ENCODE measurements around the gene MYO9B.
"Not testable (repeated sequence)": the region's sequence is repeated elsewhere in the genome, so short reads cannot be mapped to it uniquely, and the experiment has no call there.

The MYO9B gene

GRCh38 chr19:17121736-17122293 lies 46.2 kb downstream of the MYO9B start:
- no peak for DNase-seq

DNA sequence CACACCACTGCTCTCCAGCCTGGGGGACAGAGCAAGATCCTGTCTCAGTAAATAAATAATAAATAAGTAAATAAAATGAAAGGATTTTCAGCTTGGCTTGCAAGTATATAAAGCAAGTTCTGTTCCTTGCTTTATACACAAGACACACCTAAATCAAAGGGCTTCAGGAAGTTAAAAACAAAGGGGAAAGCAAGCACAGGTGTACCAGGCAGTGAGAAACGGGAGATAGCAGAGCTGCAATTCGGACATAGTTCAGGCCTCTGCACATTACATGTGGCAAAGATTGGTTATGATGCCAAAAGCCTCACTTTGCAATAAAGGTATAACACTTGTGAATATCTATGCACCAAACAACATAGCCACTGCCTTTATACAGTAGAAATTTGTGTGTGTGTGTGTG lies 47.5 kb downstream of the MYO9B start:
- no peak for DNase-seq

GRCh38 chr19:17124025-17124424 lies 48.4 kb downstream of the MYO9B start:
- no peak for DNase-seq

- DNase-seq = peak; percentile 40
These were observed 49.6 kb downstream of the MYO9B start for GRCh38 chr19:17125062-17125727.

DNA sequence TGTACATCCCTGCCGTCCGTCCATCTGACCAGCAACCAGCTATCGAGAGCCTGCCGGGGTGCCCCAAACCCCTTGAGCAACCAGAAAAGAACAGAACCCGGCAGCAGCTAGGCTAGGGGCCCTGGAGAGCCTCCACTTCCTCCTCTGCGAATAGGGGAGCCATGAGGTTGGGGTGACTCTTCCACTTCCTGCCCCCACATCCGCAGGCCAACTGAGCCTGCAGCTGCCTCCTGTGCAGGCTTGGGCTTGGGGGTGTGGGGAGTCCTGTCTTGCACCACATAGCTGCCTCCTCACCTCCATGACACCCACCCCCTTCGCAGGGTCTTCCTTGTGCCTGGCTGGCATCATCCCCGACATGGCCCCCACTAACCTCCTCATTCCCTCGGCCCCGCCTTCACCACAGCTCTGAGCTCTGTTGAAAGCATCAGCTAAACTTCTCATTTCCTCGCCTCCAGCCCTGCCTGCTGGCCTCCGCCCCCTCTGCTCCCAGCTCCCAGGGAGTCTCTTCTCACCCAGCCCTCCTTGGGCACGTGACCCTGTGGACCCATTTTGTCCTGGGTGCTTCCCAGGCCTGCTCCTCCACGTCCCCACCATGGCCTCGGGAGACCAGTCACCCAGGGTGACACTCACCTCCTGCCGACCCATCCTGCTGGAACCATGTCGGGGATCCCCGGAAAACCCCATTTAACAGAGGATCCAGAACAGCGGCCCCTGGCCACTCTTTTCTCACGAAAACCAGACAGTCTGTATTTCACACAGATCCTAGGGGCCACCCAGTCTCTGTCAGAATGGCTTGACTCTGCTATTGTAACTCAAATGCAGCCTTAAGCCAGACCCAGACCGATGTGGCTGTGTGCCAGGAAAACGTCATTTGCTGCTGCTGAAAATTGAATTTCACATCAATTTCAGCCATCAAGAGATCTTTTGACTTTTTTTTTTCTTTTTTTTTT lies 50.4 kb downstream of the MYO9B start:
- DNase-seq = peak; percentile 85

- no peak for DNase-seq
These were observed 52.1 kb downstream of the MYO9B start for GRCh38 chr19:17127671-17128070.

- DNase-seq = no peak
These were observed 52.8 kb downstream of the MYO9B start for GRCh38 chr19:17128403-17128802.

GRCh38 chr19:17128820-17129219 lies 53.2 kb downstream of the MYO9B start:
- no peak for DNase-seq

- DNase-seq = no peak
These were observed 53.8 kb downstream of the MYO9B start for GRCh38 chr19:17129377-17129776.

GRCh38 chr19:17135001-17135853 lies 59.6 kb downstream of the MYO9B start:
- peak; percentile 51 for DNase-seq

GRCh38 chr19:17136021-17136420 lies 60.4 kb downstream of the MYO9B start:
- no peak for DNase-seq

GRCh38 chr19:17136617-17137016 lies 61.0 kb downstream of the MYO9B start:
- DNase-seq = no peak

DNA sequence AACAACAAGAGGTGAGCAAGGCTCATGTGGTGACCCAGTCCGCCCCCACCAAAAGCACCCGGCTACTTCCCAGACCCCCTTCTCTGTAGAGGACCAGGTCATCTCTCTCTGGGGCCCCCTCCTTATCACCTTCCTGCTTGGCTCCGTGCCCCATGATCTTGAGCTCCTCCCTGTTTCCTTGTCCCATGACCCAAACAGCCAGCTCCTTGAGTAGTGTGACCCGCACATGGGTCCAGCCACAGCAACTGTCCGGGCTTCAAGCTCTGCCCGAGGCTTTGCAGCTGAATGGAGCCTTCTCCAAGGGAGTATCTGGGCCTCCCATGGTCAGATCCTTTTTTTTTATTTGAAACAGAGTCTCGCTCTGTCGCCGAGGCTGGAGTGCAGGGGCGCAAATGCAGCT lies 61.8 kb downstream of the MYO9B start:
- no peak for DNase-seq

DNA sequence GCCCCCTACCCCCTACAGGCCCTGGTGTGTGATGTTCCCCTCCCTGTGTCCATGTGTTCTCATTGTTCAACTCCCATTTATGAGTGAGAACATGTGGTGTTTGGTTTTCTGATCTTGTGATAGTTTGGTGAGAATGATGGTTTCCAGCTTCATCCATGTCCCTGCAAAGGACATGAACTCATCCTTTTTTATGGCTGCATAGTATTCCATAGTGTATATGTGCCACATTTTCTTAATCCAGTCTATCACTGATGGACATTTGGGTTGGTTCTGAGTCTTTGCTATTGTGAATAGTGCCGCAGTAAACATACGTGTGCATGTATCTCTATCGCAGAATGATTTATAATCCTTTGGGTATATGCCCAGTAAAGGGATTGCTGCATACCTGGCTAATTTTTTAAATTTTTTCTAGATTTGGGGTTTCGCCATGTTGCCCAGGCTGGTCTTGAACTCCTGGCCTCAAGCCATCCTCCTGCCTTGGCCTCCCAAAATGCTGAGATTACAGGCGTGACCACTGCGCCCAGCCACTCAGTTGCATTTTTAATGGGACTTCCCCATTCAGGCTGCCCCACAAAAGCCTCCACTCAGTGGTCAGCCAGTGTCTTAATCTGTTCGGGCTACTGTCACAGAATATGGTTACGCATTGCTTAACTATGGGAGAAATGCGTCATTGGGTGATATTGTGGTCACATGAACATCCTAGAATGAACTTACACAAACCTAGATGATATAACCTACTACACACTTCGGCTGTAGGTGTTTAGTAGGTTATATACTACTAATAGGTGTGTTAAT lies 62.7 kb downstream of the MYO9B start:
- DNase-seq = not testable (repeated sequence)

- no peak for DNase-seq
These were observed 63.5 kb downstream of the MYO9B start for GRCh38 chr19:17138937-17139598.

- DNase-seq = not testable (repeated sequence)
These were observed 69.2 kb downstream of the MYO9B start for GRCh38 chr19:17144771-17145170.

DNA sequence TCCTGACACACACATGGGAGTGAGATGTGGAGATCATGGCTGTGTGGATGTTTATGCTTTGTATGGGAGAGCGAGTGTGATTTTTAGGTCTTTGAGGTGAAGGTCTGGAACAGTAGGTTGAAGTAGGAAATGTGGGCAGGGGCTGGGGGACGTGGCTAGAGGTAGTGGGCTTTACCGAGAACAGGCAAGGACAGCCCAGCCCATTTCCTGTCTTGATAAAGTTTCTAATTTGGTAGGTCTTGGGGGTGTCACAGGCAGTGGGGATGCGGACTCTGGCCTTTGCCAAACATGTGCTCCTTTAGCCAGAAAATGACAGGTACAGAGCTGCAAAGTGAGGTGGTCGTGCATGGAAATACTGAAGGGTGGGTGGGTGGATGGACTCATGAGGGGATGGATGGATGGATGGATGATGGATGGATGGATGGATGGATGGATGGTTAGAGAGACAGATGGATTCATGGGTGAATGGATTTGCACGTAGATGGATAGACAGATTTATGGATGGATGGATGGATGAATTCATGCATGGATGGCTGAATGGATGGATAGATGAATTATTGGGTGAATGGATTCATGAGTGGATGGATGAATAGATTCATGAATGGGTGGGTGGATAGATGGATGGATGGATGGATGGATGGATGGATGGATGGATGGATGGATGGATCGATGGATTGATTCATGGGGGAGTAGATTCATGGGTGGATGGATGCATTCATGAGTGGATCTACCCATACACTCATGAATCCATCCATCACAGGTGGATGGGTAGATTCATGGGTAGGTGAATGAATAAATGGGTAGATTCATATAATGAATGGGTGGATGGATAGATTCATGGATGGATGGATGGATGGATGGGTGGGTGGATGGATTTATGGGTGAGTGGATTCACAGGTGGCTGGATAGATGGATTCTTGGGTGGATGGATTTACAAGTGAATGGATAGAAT lies 70.2 kb downstream of the MYO9B start:
- no peak for DNase-seq

GRCh38 chr19:17148130-17148529 lies 72.6 kb downstream of the MYO9B start:
- DNase-seq = no peak

DNA sequence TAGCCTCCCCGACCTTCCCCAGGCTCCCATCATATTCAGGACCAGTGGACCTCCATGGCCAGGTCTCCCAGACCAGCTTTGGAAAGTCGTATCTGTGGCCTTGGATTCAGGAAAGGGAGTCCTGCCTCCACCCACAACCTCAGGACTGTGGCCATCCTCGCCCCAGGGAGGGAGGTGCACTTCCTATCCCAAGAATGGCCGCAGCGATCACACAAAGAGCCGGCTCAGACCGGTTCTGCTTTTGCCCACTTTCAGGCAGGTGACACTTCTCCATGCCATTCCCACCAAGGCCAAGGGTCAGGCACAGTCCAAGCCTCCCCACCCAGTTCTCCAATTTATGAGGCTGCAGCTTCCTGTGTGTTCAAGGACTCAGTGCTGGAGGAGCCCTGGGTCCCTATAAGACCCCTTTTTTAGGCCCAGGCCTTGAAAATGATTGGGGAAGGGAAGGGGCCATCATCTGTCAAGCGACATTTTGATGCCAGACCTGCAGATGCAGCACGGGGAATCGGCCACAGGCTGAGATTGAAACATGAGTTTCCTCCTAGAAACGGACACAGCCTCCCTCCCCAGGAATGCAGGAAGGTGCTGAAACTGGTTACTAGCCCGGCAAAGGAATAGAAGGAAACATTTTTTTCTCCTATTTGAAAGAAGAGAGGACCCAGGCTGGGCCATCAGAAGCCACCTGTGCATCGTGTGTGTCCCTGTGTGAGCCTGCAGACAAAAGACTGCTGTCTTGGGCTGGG lies 74.0 kb downstream of the MYO9B start:
- DNase-seq = no peak
